ENCODE measurements around the gene C2orf80. TPM values are rescaled to one million over a fixed set of nuclear protein-coding genes. Genes with fewer than 3 reads are reported as not detected.

Gene C2orf80
- total RNA-seq (not detected), polyA plus RNA-seq (not detected)
- long read RNA-seq, donor 1 = 0 reads
- long read RNA-seq, donor 2 = 0 reads
- long read RNA-seq, donor 3 = 0 reads
- long read RNA-seq, donor 4 = 0 reads
- long read RNA-seq, donor 5 = 0 reads
- long read RNA-seq, donor 6 = 0 reads
- long read RNA-seq, donor 7 = 0 reads
- long read RNA-seq, donor 8 = 0 reads
- long read RNA-seq, donor 9 = 0 reads
- long read RNA-seq, donor 10 = 0 reads

DNA sequence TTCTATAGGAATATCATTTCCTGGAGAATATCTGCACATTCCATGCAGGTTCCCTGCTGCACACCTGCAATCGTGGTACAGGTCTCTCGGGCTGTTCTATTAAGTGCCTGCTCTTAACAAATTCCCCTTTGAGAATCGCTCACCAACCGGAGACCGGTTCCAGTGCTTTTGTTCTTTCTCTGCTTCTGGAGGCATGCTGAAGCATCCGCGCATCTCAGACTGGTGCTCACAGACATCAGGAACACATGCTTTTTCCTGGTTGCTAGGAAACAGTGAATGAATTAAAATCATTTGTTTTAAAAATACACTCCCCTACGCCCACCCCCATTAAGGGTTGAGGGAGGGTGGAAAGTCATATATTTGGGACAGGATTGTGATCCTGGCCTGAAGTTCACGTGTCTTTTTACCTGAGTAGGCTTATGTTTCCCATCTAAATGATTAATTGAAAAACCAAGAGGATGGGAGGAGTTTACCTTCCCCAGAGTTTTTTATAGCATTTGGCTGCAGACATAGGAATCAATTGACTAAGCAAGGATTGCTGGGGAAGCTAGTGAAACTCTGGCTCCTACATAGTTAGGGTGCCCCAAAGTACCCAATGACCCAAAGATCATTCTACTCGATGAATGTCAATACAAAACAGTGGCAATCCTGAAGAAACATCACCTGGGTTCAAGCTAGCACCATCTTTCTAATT is at the start of gene C2orf80:
Gene C2orf80 (minus strand): TSS at position 221 of the 694 bp plus-strand sequence. CDS start 3,044 bp downstream, outside the sequence.
- DNase-seq = no peak
- H3K36me3 ChIP-seq = no peaks in the 10 kb centered on the region
- WGBS, 5 donors = 68 to 71% (median 69%) methylated on average over 10 of the region's 10 CpGs
- no peak within 1 kb of the TSS for H3K27ac ChIP-seq
- no peaks in the 10 kb centered on the region for H3K9me3 ChIP-seq
- no peak within 1 kb of the TSS for H3K4me3 ChIP-seq
- intact Hi-C loops (cut with DNase I; ENCODE audit: low total_unique reads) = no loop called here
- H3K4me1 ChIP-seq = no peaks in the 10 kb centered on the region
- H3K27me3 ChIP-seq = peaks cover 0 to 13% (median 0%) of the 10 kb centered on the region in 3 donors
- TF ChIP-seq, protein P1, sequence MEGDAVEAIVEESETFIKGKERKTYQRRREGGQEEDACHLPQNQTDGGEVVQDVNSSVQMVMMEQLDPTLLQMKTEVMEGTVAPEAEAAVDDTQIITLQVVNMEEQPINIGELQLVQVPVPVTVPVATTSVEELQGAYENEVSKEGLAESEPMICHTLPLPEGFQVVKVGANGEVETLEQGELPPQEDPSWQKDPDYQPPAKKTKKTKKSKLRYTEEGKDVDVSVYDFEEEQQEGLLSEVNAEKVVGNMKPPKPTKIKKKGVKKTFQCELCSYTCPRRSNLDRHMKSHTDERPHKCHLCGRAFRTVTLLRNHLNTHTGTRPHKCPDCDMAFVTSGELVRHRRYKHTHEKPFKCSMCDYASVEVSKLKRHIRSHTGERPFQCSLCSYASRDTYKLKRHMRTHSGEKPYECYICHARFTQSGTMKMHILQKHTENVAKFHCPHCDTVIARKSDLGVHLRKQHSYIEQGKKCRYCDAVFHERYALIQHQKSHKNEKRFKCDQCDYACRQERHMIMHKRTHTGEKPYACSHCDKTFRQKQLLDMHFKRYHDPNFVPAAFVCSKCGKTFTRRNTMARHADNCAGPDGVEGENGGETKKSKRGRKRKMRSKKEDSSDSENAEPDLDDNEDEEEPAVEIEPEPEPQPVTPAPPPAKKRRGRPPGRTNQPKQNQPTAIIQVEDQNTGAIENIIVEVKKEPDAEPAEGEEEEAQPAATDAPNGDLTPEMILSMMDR (IDR thresholded peaks at IDR 0.05) = no peak
- TF ChIP-seq POLR2AphosphoS5 (IDR thresholded peaks at IDR 0.05) (no peak), EP300 (IDR thresholded peaks at IDR 0.05) (no peak), POLR2A (IDR thresholded peaks at IDR 0.05) (no peak)

DNA sequence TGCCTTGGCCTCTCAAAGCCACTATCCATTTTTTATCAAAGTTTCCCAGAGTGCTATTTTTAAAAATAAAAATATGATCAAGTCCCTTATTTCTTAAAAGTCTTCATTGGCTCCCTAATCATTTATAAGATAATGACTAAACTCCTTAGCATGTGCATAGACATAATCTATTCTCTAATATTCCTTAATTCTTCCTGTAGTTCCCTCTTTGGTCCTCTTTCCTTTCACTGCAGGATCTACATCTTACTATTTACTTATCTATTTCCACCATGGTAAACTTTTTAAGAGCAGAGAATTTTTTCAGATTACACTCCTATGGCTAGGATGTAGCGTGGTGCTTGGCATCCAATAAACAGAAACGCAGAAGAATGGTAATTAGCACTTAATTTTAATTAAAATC is 46.0 kb upstream of the C2orf80 start:
- DNase-seq = no peak
- H3K27ac ChIP-seq = no peak overlapping the region
- no peak overlapping the region for H3K4me3 ChIP-seq
- 72 to 98% (median 97%) methylated on average over 2 of the region's 2 CpGs for WGBS, 5 donors
- intact Hi-C loops (cut with DNase I; ENCODE audit: low total_unique reads) = no loop called here
- H3K27me3 ChIP-seq = no peaks in the 10 kb centered on the region
- peaks cover 11 to 60% (median 58%) of the 10 kb centered on the region in 4 donors for H3K36me3 ChIP-seq
- no peaks in the 10 kb centered on the region for H3K4me1 ChIP-seq
- peaks cover 0 to 10% (median 3%) of the 10 kb centered on the region in 4 donors for H3K9me3 ChIP-seq
- TF ChIP-seq EP300 (IDR thresholded peaks at IDR 0.05) = no peak
- no peak for TF ChIP-seq POLR2A (IDR thresholded peaks at IDR 0.05)
- TF ChIP-seq, protein P1 (IDR thresholded peaks at IDR 0.05) = no peak
- TF ChIP-seq POLR2AphosphoS5 (IDR thresholded peaks at IDR 0.05) = no peak

DNA sequence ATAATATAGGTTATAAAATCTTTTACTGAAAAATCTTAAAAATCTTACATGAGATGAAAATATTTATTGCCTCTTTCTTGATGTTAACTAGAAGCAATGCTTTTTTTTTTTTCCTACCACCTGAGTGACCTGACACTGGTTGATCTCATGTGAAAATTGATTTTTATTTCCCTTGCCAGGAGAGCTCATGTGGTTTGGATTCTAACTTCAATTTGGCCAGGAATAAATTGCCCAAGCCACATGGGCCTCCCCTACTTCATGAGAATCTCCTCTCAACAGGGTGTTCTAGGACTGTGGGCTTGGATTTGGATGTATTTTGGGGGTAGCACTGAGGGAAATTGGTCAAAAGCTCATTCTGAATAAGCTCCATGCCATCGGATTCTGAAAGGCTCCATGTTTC is 45.0 kb upstream of the C2orf80 start:
- no peak overlapping the region for H3K4me3 ChIP-seq
- no peak for DNase-seq
- H3K4me1 ChIP-seq = no peaks in the 10 kb centered on the region
- H3K36me3 ChIP-seq = peaks cover 8 to 49% (median 47%) of the 10 kb centered on the region in 4 donors
- no peaks in the 10 kb centered on the region for H3K27me3 ChIP-seq
- H3K27ac ChIP-seq = no peak overlapping the region
- peaks cover 0 to 10% (median 3%) of the 10 kb centered on the region in 4 donors for H3K9me3 ChIP-seq
- WGBS, 5 donors = 92 to 95% (median 94%) methylated on average over 1 of the region's 1 CpG
- intact Hi-C loops (cut with DNase I; ENCODE audit: low total_unique reads) = no loop called here
- TF ChIP-seq POLR2A (IDR thresholded peaks at IDR 0.05) = no peak
- TF ChIP-seq, protein P1 (IDR thresholded peaks at IDR 0.05) = no peak
- no peak for TF ChIP-seq EP300 (IDR thresholded peaks at IDR 0.05)

DNA sequence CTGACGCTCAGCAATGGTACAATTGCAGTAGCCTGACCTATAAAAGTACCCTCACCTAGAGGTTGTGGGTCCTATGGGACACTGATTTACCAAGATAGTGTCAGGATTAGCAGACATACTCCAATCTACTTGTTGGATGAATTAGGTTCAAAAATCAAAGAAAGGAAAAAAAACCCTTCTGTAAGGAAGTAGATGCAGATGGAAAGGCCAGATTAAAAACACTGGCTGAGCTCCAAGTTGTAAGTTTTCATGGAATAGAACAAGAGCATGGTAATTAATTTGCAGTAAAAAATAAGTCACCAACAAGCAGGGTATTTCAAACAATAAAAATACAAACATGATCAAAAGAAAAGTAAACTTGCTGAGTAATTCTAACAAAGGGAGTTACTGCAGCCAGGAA is 38.6 kb upstream of the C2orf80 start:
- no peaks in the 10 kb centered on the region for H3K27me3 ChIP-seq
- no peak overlapping the region for H3K4me3 ChIP-seq
- H3K27ac ChIP-seq = no peak overlapping the region
- no peaks in the 10 kb centered on the region for H3K36me3 ChIP-seq
- no peaks in the 10 kb centered on the region for H3K4me1 ChIP-seq
- intact Hi-C loops (cut with DNase I; ENCODE audit: low total_unique reads) = no loop called here
- WGBS, 5 donors = 31 to 76% (median 71%) methylated on average over 1 of the region's 1 CpG
- H3K9me3 ChIP-seq = peaks cover 0 to 10% (median 3%) of the 10 kb centered on the region in 4 donors
- TF ChIP-seq POLR2AphosphoS5 (IDR thresholded peaks at IDR 0.05) (no peak), POLR2A (IDR thresholded peaks at IDR 0.05) (no peak), EP300 (IDR thresholded peaks at IDR 0.05) (no peak)
- TF ChIP-seq, protein P1 (IDR thresholded peaks at IDR 0.05) = no peak
- DNase-seq = no peak
